GM21381 (cell line): Measurements from ENCODE around the gene CNGA4.
"Not testable (repeated sequence)": the region's sequence is repeated elsewhere in the genome, so short reads cannot be mapped to it uniquely, and the experiment has no call there.

Experiments used
- ATAC-seq: cut with Tn5 transposase; IDR thresholded peaks from one replicate; pipeline ENCODE4 v1.9.1; 2021; ENCODE audit warnings: mild to moderate bottlenecking, moderate library complexity; ENCODE audit not compliant: unreplicated experiment

Gene CNGA4

DNA sequence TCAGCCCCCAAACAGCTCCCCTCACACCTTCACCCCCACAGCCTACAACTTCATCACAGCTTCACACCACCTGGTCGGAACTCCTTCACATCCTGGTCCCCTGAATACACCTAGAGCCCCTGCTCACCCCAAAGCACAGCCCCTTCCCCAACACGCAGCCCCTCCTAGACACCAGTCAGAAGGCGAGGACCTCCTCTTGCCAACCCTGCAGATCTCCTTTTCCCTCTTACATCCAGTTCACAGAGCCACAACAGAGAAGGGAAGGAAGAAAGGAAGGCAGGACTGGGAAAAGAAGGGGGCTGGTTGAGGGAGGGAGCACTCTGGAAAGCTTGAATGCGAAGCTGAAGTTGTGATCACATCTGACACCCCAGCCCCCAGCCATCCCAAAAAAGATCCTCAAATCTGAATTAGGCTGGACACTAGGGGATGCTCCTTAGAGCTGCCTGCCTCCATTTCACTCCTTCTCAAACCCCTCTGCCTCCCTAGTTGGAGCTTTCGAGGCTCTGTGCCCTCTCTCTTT, 21.4 kb downstream of the CNGA4 start:
- ATAC-seq: no peak

DNA sequence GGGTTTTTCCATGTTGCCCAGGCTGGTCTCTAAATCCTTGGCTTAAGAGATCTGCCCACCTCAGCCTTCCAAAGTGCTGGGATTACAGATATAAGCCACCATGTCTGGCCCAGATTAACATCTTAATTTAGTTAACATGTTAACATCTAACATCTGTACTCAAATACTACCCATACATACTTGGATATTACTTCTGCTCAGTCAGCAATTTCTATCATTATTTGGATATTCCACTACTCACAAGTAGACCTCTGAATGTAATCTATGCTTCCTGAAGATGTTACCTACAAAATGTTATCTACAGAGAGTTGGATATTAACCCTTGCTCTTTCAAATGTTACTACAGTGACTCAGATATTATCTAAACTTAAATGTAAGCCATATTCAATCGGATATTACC, 24.8 kb downstream of the CNGA4 start:
- ATAC-seq: no peak

DNA sequence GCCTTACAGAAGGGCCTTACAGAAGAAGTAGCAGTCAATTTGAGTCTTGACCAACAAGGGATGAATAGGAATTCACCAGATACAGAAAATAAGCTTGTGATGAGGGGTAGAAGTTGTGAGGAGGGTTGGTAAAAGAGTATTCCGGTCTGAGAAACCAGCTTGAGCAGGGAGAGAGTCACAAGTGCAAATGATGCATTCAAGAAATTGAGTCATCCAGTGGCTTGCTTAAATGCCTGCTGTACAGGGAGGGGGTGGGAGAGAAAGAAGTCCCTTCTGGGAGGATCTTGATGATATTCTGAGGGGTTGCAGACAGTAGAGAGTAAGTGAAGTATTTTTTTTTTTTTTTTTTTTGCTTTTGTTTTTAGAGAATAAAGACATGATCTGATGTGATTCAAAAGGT, 29.9 kb downstream of the CNGA4 start:
- ATAC-seq: no peak

DNA sequence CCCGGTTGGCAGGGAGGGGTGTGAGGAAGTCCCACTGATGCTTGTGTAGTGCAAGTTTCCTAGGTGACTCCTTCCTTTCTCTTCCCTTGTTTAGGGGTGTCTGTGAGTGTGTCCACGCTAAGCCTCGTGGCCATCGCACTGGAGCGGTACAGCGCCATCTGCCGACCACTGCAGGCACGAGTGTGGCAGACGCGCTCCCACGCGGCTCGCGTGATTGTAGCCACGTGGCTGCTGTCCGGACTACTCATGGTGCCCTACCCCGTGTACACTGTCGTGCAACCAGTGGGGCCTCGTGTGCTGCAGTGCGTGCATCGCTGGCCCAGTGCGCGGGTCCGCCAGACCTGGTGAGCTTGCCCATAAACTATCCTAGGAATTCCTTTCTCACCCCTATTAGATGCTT, 31.1 kb downstream of the CNGA4 start:
- ATAC-seq: no peak

DNA sequence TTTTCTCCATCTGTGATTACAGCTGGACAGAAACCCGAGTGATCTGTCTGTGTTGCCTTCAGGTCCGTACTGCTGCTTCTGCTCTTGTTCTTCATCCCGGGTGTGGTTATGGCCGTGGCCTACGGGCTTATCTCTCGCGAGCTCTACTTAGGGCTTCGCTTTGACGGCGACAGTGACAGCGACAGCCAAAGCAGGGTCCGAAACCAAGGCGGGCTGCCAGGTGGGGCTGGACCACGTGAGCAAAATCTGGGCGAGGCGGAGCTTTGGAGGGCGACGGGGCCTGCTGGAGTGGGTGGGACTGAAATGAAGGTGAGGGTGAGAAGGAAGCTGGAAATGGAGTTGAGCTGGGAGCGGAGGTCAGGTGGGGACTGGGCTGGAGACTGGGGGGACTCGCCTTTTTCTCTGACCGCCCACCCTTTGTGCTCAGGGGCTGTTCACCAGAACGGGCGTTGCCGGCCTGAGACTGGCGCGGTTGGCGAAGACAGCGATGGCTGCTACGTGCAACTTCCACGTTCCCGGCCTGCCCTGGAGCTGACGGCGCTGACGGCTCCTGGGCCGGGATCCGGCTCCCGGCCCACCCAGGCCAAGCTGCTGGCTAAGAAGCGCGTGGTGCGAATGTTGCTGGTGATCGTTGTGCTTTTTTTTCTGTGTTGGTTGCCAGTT, 31.8 kb downstream of the CNGA4 start:
- no peak for ATAC-seq

DNA sequence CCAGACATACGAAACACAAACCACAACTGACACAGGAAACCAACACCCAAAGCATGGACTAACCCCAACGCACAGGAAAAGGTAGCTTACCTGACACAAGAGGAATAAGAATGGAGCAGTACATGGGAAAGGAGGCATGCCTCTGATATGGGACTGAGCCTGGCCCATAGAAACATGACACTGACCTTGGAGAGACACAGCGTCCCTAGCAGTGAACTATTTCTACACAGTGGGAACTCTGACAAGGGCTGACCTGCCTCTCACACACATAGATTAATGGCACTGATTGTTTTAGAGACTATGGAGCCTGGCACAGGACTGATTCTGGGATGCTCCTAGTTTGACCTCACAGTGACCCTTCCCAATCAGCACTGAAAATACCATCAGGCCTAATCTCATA, 32.7 kb downstream of the CNGA4 start:
- no peak for ATAC-seq

DNA sequence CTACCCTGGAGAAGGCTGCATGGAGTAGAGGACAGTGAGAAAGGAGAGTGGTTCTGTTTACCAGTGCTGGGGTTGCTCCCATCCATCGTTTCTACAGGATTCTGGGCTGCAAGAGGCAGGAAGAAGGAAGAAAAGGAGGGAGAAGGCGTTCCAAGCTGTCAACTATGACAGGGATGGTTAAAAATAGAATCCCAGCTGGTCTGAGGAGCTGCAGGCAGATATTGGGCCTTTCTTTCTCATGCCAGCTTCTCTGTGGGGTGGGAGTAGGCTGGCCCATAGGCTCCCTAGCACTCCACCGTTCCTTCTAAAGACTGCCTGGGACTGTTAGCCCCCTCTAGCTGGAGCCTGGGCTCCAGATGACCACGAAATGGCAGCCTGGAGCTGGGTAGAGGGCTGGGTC, 34.3 kb downstream of the CNGA4 start:
- no peak for ATAC-seq

DNA sequence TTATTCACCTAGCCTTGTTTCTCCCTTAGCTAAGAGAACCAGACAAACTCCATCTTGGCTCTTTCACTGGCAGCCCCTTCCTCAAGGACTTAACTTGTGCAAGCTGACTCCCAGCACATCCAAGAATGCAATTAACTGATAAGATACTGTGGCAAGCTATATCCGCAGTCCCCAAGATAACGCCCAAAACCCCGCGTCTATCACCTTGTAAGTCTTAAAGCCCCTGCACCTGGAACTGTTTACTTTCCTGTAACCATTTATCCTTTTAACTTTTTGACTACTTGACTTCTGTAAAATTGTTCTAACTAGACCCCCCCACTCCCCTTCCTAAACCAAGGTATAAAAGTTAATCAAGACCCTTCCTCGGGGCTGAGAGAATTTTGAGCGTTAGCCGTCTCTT, 41.9 kb downstream of the CNGA4 start:
- not testable (repeated sequence) for ATAC-seq

DNA sequence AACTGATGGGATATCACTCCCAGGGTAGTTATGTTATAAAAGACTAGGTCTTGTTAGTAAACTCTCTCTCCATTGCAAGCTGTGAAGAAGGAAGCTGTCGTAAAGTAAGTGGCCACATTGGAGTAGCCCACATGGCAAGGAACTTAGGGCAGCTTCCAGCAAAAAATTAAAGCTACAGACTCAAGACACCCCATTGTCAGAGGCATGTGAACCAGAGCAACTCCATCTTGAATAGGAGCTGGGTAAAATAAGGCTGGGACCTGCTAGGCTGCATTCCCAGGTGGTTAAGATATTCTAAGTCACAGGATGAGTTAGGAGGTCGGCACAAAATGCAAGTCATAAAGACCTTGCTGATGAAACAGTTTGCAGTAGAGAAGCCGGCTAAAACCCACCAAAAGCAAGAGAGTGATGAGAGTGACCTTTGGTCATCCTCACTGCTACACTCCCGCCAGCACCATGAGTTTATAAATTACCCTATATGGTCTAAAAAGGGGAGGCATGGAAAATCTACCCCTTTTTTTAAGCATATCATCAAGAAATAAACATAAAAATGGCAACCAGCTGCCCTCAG, 44.6 kb downstream of the CNGA4 start:
- ATAC-seq: no peak

DNA sequence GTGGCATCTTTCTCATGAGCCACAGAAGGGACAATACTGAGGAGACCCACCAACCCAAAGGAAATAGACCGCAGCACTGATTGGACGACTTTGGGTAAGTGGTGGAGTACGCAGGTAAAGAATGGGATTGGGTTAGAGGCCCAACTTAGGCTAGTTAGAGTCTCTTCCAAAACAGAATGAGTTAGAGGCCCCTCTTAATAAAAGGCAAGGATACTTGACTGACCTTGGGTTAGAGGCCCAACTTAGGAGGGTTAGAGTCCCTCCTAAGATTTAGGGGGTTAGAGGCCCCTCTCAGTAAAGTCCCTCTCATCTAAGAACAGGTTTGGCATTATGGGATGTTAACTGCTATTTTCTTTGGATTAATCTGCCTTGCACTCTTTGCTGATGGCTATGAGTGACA, 45.4 kb downstream of the CNGA4 start:
- ATAC-seq: no peak

DNA sequence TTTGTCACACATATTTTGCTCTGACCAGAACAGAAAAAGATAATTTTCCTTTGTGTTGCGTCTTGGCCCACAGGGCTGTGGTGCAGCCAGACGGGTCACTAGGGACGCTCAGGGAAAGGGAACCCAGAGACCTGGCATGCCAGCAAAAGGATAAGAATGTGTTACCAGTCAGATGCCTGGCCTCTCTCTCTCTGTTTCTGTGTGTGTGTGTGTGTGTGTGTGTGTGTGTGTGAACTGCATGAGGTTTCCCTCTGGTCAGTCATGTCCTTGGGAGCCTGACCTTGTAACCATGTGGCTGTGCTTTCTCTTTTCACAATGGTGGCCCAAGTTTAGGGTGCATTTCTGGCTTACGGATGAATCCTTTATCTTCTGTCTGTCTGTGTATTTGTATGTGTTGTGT, 46.1 kb downstream of the CNGA4 start:
- ATAC-seq: no peak
